ENCODE data around the gene GPALPP1. TPM values are rescaled to one million over a fixed set of nuclear protein-coding genes. Genes with fewer than 3 reads are reported as not detected.

Gene GPALPP1
- total RNA-seq, 5 donors from 2014 or later (not counting 1 experiment from before 2014, with no cell fraction given), result 28.0 to 37.8 (median 31.7) TPM

DNA sequence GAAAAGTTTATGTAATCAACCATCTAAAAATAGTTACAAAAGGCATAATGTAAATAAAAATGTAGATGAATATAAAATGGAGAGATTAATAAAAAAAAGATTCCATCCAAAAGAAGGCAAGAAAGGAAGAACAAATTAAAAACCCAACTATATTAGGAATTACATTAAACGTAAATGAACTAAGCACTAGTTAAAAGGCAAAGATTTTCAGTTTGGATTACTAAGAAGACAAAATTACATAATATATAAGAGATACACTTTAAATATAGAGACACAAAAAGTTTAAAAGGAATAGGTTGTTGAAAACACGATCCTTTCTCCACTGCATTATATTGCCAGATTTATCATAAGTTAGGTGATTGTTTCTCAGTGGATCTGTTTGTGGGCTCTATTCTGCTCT lies 27.3 kb upstream of the GPALPP1 start:
- Histone ChIP-seq H3K9me3 (peaks cover 14% of the 10 kb centered on the region), H3K4me1 (ENCODE audit: control insufficient read depth in 1 of 2, extremely low read depth in 1 of 2, insufficient read depth in 2 of 2, low read length in 2 of 2) (no peaks in the 10 kb centered on the region), H3K27me3 (replicated peaks in 1 of 2; ENCODE audit: control insufficient read depth in 2 of 2, extremely low read depth in 1 of 2, insufficient read depth in 2 of 2, low read length in 1 of 2) (no peaks in the 10 kb centered on the region), H3K4me3 (ENCODE audit: control insufficient read depth in 1 of 2, extremely low read depth in 1 of 2, low read length in 1 of 2) (no peak overlapping the region), H3K36me3 (ENCODE audit: control insufficient read depth in 2 of 2, extremely low read depth in 1 of 2, insufficient read depth in 1 of 2, low read length in 1 of 2) (peaks cover 3 to 37% of the 10 kb centered on the region in 2 donors), H3K27ac (ENCODE audit: low read length) (no peak overlapping the region)
- no peak for ATAC-seq (replicated peaks in 1 of 4)
- DNase-seq, result no peak
- CTCF ChIA-PET, result no interaction called here
- POLR2A ChIA-PET, result no interaction called here
- Mint-ChIP-seq H3K4me1 (no peaks in the 10 kb centered on the region), H3K9me3 (peaks cover 3 to 17% (median 5%) of the 10 kb centered on the region in 3 donors), H3K27me3 (no peaks in the 10 kb centered on the region), H3K4me3 (no peak overlapping the region), H3K27ac (no peak overlapping the region), H3K36me3 (peaks cover 66% of the 10 kb centered on the region)
- no CpG with 5 or more reads among the region's 2 CpGs for WGBS (ENCODE audit: insufficient coverage)

DNA sequence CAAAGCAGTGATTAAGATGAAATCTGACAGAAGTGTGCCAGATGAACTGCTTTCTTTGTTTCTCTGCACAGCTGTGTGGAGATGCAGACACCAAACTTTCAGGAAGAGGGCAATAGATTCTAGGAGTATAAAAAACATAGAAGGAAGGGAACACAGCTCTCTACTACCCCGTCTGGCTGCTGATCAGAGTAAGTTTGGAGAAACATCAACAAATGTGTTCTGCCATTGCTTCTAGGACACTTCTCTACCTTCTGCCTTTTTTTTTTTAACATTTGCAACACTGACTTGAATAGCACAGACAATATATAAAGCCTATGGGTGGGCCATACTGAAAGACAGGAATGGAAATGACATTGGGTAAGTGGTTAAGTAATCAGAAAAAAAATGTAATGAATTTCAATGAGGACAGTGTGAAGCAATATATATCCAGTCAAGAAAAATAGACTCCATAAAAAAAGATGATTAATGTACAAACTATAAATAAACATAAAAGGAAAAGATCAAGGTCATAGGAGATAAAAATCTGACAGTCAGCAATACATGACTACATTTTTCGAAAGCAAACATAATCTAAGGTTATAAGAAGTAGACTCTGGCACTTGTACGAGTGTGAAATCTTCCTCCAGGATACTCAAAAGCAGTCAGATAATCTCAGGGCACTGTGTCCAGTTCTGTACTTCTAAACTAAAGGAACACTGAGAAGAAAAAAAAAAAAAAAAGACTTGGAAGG lies 21.5 kb upstream of the GPALPP1 start:
- Histone ChIP-seq H3K27me3 (replicated peaks in 1 of 2; ENCODE audit: control insufficient read depth in 2 of 2, extremely low read depth in 1 of 2, insufficient read depth in 2 of 2, low read length in 1 of 2) (no peaks in the 10 kb centered on the region), H3K4me1 (ENCODE audit: control insufficient read depth in 1 of 2, extremely low read depth in 1 of 2, insufficient read depth in 2 of 2, low read length in 2 of 2) (no peaks in the 10 kb centered on the region), H3K36me3 (ENCODE audit: control insufficient read depth in 2 of 2, extremely low read depth in 1 of 2, insufficient read depth in 1 of 2, low read length in 1 of 2) (peaks cover 3 to 19% of the 10 kb centered on the region in 2 donors), H3K27ac (ENCODE audit: low read length) (no peak overlapping the region), H3K9me3 (peaks cover 7% of the 10 kb centered on the region), H3K4me3 (ENCODE audit: control insufficient read depth in 1 of 2, extremely low read depth in 1 of 2, low read length in 1 of 2) (no peak overlapping the region)
- H3K9me3 Mint-ChIP-seq, result peaks cover 0 to 4% (median 0%) of the 10 kb centered on the region in 3 donors
- no peak overlapping the region for H3K4me3 Mint-ChIP-seq
- ATAC-seq (replicated peaks in 1 of 4) (no peak), DNase-seq (no peak)
- H3K27me3 Mint-ChIP-seq, result no peaks in the 10 kb centered on the region
- POLR2A ChIA-PET, result no interaction called here
- H3K27ac Mint-ChIP-seq, result no peak overlapping the region
- H3K36me3 Mint-ChIP-seq, result peaks cover 51% of the 10 kb centered on the region
- no CpG with 5 or more reads among the region's 3 CpGs for WGBS (ENCODE audit: insufficient coverage)
- H3K4me1 Mint-ChIP-seq, result no peaks in the 10 kb centered on the region
- CTCF ChIA-PET, result interaction anchor here in 1 of 2 donors (0.7 kb wide), 1 partner anchor 484 kb away, joined by 3 read pairs; no protein-coding TSS in a partner anchor

DNA sequence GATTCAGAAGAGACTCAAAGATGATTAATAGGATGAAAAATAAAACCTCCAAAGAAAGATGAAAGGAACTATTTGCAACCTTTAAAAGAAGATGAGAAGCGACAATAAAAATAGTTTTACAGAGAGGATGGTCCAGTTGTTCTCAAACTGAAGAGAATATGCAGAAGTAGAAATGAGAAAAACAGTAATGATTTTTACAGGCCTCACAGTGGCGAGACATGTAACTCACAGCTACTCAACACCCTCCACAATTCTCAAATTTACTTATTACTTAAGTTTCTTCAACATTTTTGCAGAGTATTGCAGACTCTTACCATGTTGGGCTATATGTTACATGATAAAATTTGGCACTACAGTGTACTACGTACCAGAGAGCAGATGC lies 20.9 kb upstream of the GPALPP1 start:
- ATAC-seq (replicated peaks in 1 of 4) (no peak), DNase-seq (no peak)
- CTCF ChIA-PET, result interaction anchor here in 1 of 2 donors (4.0 kb wide), 1 partner anchor 489 kb away, joined by 12 read pairs; no protein-coding TSS in a partner anchor
- POLR2A ChIA-PET, result no interaction called here
- H3K4me1 ChIP-seq (ENCODE audit: control insufficient read depth in 1 of 2, extremely low read depth in 1 of 2, insufficient read depth in 2 of 2, low read length in 2 of 2), result no peaks in the 10 kb centered on the region
- 83% methylated on average over 1 of the region's 3 CpGs for WGBS (ENCODE audit: insufficient coverage)
- H3K36me3 Mint-ChIP-seq, result peaks cover 46% of the 10 kb centered on the region
- peaks cover 3 to 20% of the 10 kb centered on the region in 2 donors for H3K36me3 ChIP-seq (ENCODE audit: control insufficient read depth in 2 of 2, extremely low read depth in 1 of 2, insufficient read depth in 1 of 2, low read length in 1 of 2)
- H3K27me3 Mint-ChIP-seq, result no peaks in the 10 kb centered on the region
- no peaks in the 10 kb centered on the region for H3K9me3 Mint-ChIP-seq
- H3K27ac ChIP-seq (ENCODE audit: low read length), result no peak overlapping the region
- H3K4me3 Mint-ChIP-seq, result no peak overlapping the region
- H3K4me1 Mint-ChIP-seq, result no peaks in the 10 kb centered on the region
- H3K4me3 ChIP-seq (ENCODE audit: control insufficient read depth in 1 of 2, extremely low read depth in 1 of 2, low read length in 1 of 2), result no peak overlapping the region
- H3K9me3 ChIP-seq, result peaks cover 2% of the 10 kb centered on the region
- H3K27me3 ChIP-seq (replicated peaks in 1 of 2; ENCODE audit: control insufficient read depth in 2 of 2, extremely low read depth in 1 of 2, insufficient read depth in 2 of 2, low read length in 1 of 2), result no peaks in the 10 kb centered on the region
- no peak overlapping the region for H3K27ac Mint-ChIP-seq

DNA sequence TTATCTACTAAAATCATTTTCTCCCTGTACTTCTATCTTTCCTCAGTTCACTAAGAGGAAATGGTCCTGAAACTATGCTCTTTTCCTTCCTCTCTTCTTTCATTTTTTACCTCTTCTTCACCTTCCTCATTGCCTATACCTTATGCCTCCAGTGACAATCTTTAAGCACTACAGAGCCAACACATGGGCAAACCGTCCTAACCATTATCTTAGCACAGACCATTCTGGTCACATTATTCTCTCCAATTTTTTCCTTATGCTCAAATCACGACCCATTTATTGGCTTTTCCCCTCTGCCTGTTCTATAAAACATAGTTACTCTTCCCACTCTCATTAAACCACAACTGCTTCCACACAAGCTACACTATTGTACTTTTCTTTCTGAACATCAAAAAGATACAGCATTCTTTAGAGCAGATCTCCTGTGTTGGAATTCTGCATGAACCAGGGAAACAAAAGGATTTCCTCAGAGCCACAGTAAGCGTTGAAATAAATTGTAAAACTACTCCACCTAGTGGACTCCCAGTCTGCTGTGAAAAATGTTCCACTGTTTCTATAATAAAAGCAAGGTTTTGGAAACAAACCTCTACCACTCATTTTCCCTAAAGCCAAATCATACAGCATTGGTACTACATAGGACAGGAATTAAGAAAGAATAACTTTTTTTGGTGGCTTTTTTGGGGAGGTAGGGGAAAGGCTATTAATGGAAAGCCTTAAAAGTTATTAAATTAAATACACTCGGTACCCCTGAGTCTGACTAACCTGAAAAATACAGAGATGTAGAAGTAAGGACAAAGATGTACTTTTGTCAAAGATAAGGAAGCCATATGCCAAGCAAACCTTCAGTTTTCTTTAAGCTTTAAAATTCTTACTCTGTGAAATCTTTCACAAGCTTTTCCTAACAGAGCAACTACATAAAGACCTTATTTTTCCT lies 19.5 kb upstream of the GPALPP1 start:
- ChIA-PET POLR2A (interaction anchor here in 1 of 2 donors (0.7 kb wide), 1 partner anchor 513 kb away, joined by 3 read pairs; no protein-coding TSS in a partner anchor), CTCF (interaction anchor here (0.5 to 4.0 kb wide), 11 partner anchors 13 to 1925 kb away, joined by 3 to 17 read pairs (median 3); no protein-coding TSS in a partner anchor)
- DNase-seq (peak in 1 of 35 experiments; percentile 48), ATAC-seq (replicated peaks in 1 of 4) (no peak)
- Histone ChIP-seq H3K4me3 (ENCODE audit: control insufficient read depth in 1 of 2, extremely low read depth in 1 of 2, low read length in 1 of 2) (no peak overlapping the region), H3K36me3 (ENCODE audit: control insufficient read depth in 2 of 2, extremely low read depth in 1 of 2, insufficient read depth in 1 of 2, low read length in 1 of 2) (peaks cover 5 to 18% of the 10 kb centered on the region in 2 donors), H3K4me1 (ENCODE audit: control insufficient read depth in 1 of 2, extremely low read depth in 1 of 2, insufficient read depth in 2 of 2, low read length in 2 of 2) (no peaks in the 10 kb centered on the region), H3K27me3 (replicated peaks in 1 of 2; ENCODE audit: control insufficient read depth in 2 of 2, extremely low read depth in 1 of 2, insufficient read depth in 2 of 2, low read length in 1 of 2) (no peaks in the 10 kb centered on the region), H3K27ac (ENCODE audit: low read length) (no peak overlapping the region), H3K9me3 (no peaks in the 10 kb centered on the region)
- Mint-ChIP-seq H3K27me3 (no peaks in the 10 kb centered on the region), H3K9me3 (no peaks in the 10 kb centered on the region), H3K4me1 (no peaks in the 10 kb centered on the region), H3K36me3 (peaks cover 32% of the 10 kb centered on the region), H3K4me3 (no peak overlapping the region), H3K27ac (no peak overlapping the region)
- WGBS (ENCODE audit: insufficient coverage), result 89% methylated on average over 2 of the region's 4 CpGs

DNA sequence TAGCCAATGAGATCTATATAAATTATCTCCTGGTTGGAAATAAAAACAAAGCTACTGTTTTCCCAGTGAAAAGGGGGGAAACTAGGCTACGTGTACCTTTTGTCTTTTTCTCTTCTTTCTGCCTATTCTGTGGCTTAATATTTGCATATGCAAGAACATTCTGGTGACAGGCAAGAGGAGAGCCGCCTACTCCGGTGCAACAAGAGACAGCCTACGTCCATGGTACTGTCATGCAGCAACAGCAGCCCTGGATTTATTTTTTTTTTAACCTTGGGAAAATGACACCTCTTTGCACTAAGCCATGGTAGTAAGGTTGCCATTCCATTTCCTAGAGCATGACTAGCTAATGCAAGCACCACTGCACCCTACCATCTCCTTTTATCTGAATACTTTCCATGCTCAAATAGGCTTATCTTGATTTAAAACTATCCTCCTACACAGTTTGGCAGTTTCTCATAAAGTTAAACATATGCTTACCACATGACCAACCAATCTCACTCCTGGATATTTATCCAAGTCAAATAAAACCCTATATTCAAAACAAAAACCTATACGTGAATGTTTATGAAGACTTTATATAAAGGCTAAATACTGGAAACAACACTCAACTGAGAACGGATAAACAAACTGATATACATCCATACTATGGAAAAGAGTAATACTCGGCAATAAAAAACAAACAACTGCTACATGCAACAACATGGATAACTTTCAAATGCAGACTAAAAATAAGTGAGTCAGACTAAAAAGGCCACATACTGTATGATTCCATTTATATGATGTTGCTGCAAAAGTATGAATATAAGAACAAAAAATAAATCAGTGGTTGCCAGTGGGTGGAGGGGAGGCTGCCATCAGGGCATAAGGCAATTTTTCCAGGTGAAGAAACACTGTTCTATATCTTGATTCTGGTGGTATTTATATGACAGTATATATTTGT lies 17.4 kb upstream of the GPALPP1 start:
- Histone ChIP-seq H3K27me3 (replicated peaks in 1 of 2; ENCODE audit: control insufficient read depth in 2 of 2, extremely low read depth in 1 of 2, insufficient read depth in 2 of 2, low read length in 1 of 2) (no peaks in the 10 kb centered on the region), H3K4me1 (ENCODE audit: control insufficient read depth in 1 of 2, extremely low read depth in 1 of 2, insufficient read depth in 2 of 2, low read length in 2 of 2) (no peaks in the 10 kb centered on the region), H3K4me3 (ENCODE audit: control insufficient read depth in 1 of 2, extremely low read depth in 1 of 2, low read length in 1 of 2) (no peak overlapping the region), H3K27ac (ENCODE audit: low read length) (no peak overlapping the region), H3K9me3 (no peaks in the 10 kb centered on the region), H3K36me3 (ENCODE audit: control insufficient read depth in 2 of 2, extremely low read depth in 1 of 2, insufficient read depth in 1 of 2, low read length in 1 of 2) (peaks cover 5 to 19% of the 10 kb centered on the region in 2 donors)
- POLR2A ChIA-PET, result no interaction called here
- Mint-ChIP-seq H3K4me1 (no peaks in the 10 kb centered on the region), H3K27ac (no peak overlapping the region), H3K36me3 (peaks cover 24% of the 10 kb centered on the region), H3K4me3 (no peak overlapping the region), H3K27me3 (no peaks in the 10 kb centered on the region), H3K9me3 (no peaks in the 10 kb centered on the region)
- ATAC-seq (replicated peaks in 1 of 4) (no peak), DNase-seq (no peak)
- CTCF ChIA-PET, result interaction anchor here (0.7 to 4.0 kb wide), 7 partner anchors 23 to 1064 kb away, joined by 3 to 12 read pairs (median 3); no protein-coding TSS in a partner anchor
- WGBS (ENCODE audit: insufficient coverage), result no CpG with 5 or more reads among the region's 7 CpGs

Data from T-cell (primary cell).